H9 (cell line): ENCODE data around the gene HCCS. TPM values are rescaled to one million over a fixed set of nuclear protein-coding genes. Genes with fewer than 3 reads are reported as not detected.

ENCODE experiments used
- DNase-seq: peaks from one replicate; pipeline ENCODE4 v3.0.0-alpha.2; 2017
- H2AFZ ChIP-seq: one replicate; pipeline ENCODE4 v1.6.1; 2013; ENCODE audit warnings: mild to moderate bottlenecking, low read length, control low read depth, moderate library complexity
- H2AK5ac ChIP-seq: 2 replicates; pipeline ENCODE4 v1.6.1; 2013; ENCODE audit warnings: low read length, control low read depth, mixed read lengths; ENCODE audit not compliant: insufficient read length
- H2BK120ac ChIP-seq: one replicate; pipeline ENCODE4 v1.6.1; 2013; ENCODE audit warnings: low read depth, mild to moderate bottlenecking, low read length, control low read depth, inconsistent platforms; ENCODE audit not compliant: poor library complexity, severe bottlenecking
- H2BK12ac ChIP-seq: 2 replicates; pipeline ENCODE4 v1.6.1; 2013; ENCODE audit warnings: low read length, control low read depth, mixed read lengths, low read depth; ENCODE audit not compliant: insufficient read length
- H2BK15ac ChIP-seq: 2 replicates; pipeline ENCODE4 v1.6.1; 2013; ENCODE audit warnings: low read depth, low read length, control low read depth
- H2BK20ac ChIP-seq: one replicate; pipeline ENCODE4 v1.6.1; 2013; ENCODE audit warnings: low read depth, mild to moderate bottlenecking, low read length, control low read depth, inconsistent platforms; ENCODE audit not compliant: poor library complexity, severe bottlenecking
- H2BK5ac ChIP-seq: 2 replicates; pipeline ENCODE4 v1.6.1; 2013; ENCODE audit warnings: low read length, control low read depth, mixed read lengths; ENCODE audit not compliant: insufficient read length
- H3K14ac ChIP-seq: 2 replicates; pipeline ENCODE4 v1.6.1; 2013; ENCODE audit warnings: low read length, control low read depth; ENCODE audit not compliant: insufficient read depth
- H3K18ac ChIP-seq: 2 replicates; pipeline ENCODE4 v1.6.1; 2013; ENCODE audit warnings: low read depth, mild to moderate bottlenecking, mixed read lengths, low read length, control low read depth; ENCODE audit not compliant: insufficient read length
- H3K23ac ChIP-seq: 2 replicates; pipeline ENCODE4 v1.6.1; 2013; ENCODE audit warnings: low read length, control low read depth, mixed read lengths, low read depth; ENCODE audit not compliant: insufficient read length
- H3K23me2 ChIP-seq: 2 replicates; pipeline ENCODE4 v1.6.1; 2013; ENCODE audit warnings: low read depth, mild to moderate bottlenecking, mixed read lengths, low read length, control low read depth; ENCODE audit not compliant: insufficient read length, poor library complexity, severe bottlenecking
- H3K27ac ChIP-seq: 2 replicates; pipeline ENCODE4 v1.5.1; 2013; ENCODE audit warnings: low read length, control low read depth, mixed read lengths, low read depth; ENCODE audit not compliant: insufficient read length
- H3K27me3 ChIP-seq: 2 replicates; pipeline ENCODE4 v1.6.1; 2013; ENCODE audit warnings: low read length, control low read depth, inconsistent platforms; ENCODE audit not compliant: insufficient read depth
- H3K4ac ChIP-seq: 2 replicates; pipeline ENCODE4 v1.6.1; 2013; ENCODE audit warnings: low read depth, mild to moderate bottlenecking, control low read depth, inconsistent platforms, low read length, moderate library complexity
- H3K4me1 ChIP-seq: 2 replicates; pipeline ENCODE4 v1.6.1; 2013; ENCODE audit warnings: low read length, control low read depth, inconsistent platforms; ENCODE audit not compliant: insufficient read depth
- H3K4me2 ChIP-seq: 2 replicates; pipeline ENCODE4 v1.6.1; 2013; ENCODE audit warnings: low read length, control low read depth, mixed read lengths; ENCODE audit not compliant: insufficient read length, insufficient read depth
- H3K56ac ChIP-seq: 2 replicates; pipeline ENCODE4 v1.6.1; 2013; ENCODE audit warnings: low read depth, mild to moderate bottlenecking, mixed read lengths, low read length, control low read depth; ENCODE audit not compliant: insufficient read length
- H3K79me1 ChIP-seq: 2 replicates; pipeline ENCODE4 v1.6.1; 2013; ENCODE audit warnings: low read depth, mild to moderate bottlenecking, moderate library complexity, low read length, control low read depth, inconsistent platforms; ENCODE audit not compliant: insufficient read depth, poor library complexity, severe bottlenecking
- H3K79me2 ChIP-seq: 2 replicates; pipeline ENCODE4 v1.6.1; 2013; ENCODE audit warnings: low read length, control low read depth, inconsistent platforms; ENCODE audit not compliant: insufficient read depth
- H3K9ac ChIP-seq: 2 replicates; pipeline ENCODE4 v1.6.1; 2013; ENCODE audit warnings: low read length, control low read depth, mixed read lengths; ENCODE audit not compliant: insufficient read length; ENCODE audit errors: extremely low read depth
- H3K9me3 ChIP-seq: one replicate; pipeline ENCODE4 v1.6.1; 2013; ENCODE audit warnings: low read depth, low read length, inconsistent platforms; ENCODE audit not compliant: control insufficient read depth
- H3T11ph ChIP-seq: one replicate; pipeline ENCODE4 v1.6.1; 2013; ENCODE audit warnings: mild to moderate bottlenecking, low read length, control low read depth, inconsistent platforms
- H4K20me1 ChIP-seq: one replicate; pipeline ENCODE4 v1.6.1; 2013; ENCODE audit not compliant: control insufficient read depth, insufficient read length, insufficient read depth
- H4K5ac ChIP-seq: 2 replicates; pipeline ENCODE4 v1.6.1; 2013; ENCODE audit warnings: low read depth, mild to moderate bottlenecking, mixed read lengths, low read length, control low read depth; ENCODE audit not compliant: insufficient read length
- H4K8ac ChIP-seq: replicated peaks from 2 replicates; pipeline ENCODE4 v1.6.1; 2013; ENCODE audit warnings: low read length, control low read depth, mixed read lengths, low read depth; ENCODE audit not compliant: insufficient read length
- H4K91ac ChIP-seq: 2 replicates; pipeline ENCODE4 v1.6.1; 2013; ENCODE audit warnings: low read depth, mild to moderate bottlenecking, moderate library complexity, mixed read lengths, low read length, control low read depth; ENCODE audit not compliant: insufficient read length
- H3K27ac Mint-ChIP-seq, 3 experiments: 2 replicates in 2 of 3; 3 replicates in 1 of 3; pipeline ENCODE4 v1.8.0; 2020 to 2021; ENCODE audit warnings: mixed read lengths in 3 of 3, mild to moderate bottlenecking in 1 of 3, moderate library complexity in 1 of 3
- H3K27me3 Mint-ChIP-seq: 2 replicates; pipeline ENCODE4 v1.8.0; 2021; ENCODE audit warnings: low read depth, mild to moderate bottlenecking, moderate library complexity, mixed read lengths
- H3K36me3 Mint-ChIP-seq, 3 experiments: 2 replicates in 2 of 3; 3 replicates in 1 of 3; pipeline ENCODE4 v1.8.0; 2020 to 2021; ENCODE audit warnings: low read depth in 3 of 3, mixed read lengths in 3 of 3; ENCODE audit not compliant: insufficient read depth in 1 of 3
- H3K4me1 Mint-ChIP-seq, 2 experiments: 2 replicates each; pipeline ENCODE4 v1.8.0; 2020; ENCODE audit warnings: mixed read lengths in 2 of 2
- H3K4me3 Mint-ChIP-seq, 2 experiments: 2 replicates in 1 of 2; 3 replicates in 1 of 2; pipeline ENCODE4 v1.8.0; 2020 to 2021; ENCODE audit warnings: mild to moderate bottlenecking in 2 of 2, mixed read lengths in 2 of 2, moderate library complexity in 1 of 2
- H3K9me3 Mint-ChIP-seq, 2 experiments: 2 replicates in 1 of 2; 3 replicates in 1 of 2; pipeline ENCODE4 v1.8.0; 2020; ENCODE audit warnings: mild to moderate bottlenecking in 2 of 2, mixed read lengths in 2 of 2, moderate library complexity in 1 of 2
- CTCF ChIP-seq: fragments of 200-600 bp; sonication (generic); conservative IDR thresholded peaks from 3 replicates; pipeline ENCODE4 v1.8.0; 2021; ENCODE audit warnings: antibody characterized with exemption, mild to moderate bottlenecking
- WGBS: extraction: QIAGEN DNeasy Blood & Tissue Kit; methylation state at CpG from one replicate; pipeline ENCODE4 v1.1.7; 2013; ENCODE audit warnings: missing lambda C conversion rate, low lambda C conversion rate, mixed read lengths; ENCODE audit not compliant: insufficient read length; ENCODE audit errors: extremely low coverage; 5-methylcytosine and 5-hydroxymethylcytosine counted together
- total RNA-seq: library from RNA; stranded (reverse); gene quantifications from 2 replicates; pipeline ENCODE4 v1.2.1, GENCODE V29; 2021

The HCCS gene
- total RNA-seq, 1 experiment from 2014 or later, result 39.2 TPM

GRCh38 chrX:11066812-11067211, 44.3 kb upstream of the HCCS start:
- no peak for DNase-seq
- TF ChIP-seq CTCF, result no peak
- Histone ChIP-seq H2BK5ac (no peak overlapping the region), H3K27me3 (no peaks in the 10 kb centered on the region), H3K23me2 (no peaks in the 10 kb centered on the region), H4K91ac (no peak overlapping the region), H3K18ac (no peak overlapping the region), H2BK120ac (no peak overlapping the region), H2BK15ac (no peak overlapping the region), H4K20me1 (no peaks in the 10 kb centered on the region), H3K14ac (no peak overlapping the region), H3K4ac (no peak overlapping the region), H4K8ac (no peak overlapping the region), H3K9me3 (no peaks in the 10 kb centered on the region), H2BK20ac (no peak overlapping the region), H2AFZ (no peak overlapping the region), H3K4me1 (peaks cover 2% of the 10 kb centered on the region; the same call in 1 of the 2 replicates), H4K5ac (no peak overlapping the region), H3K56ac (no peak overlapping the region), H3K79me2 (no peaks in the 10 kb centered on the region), H2BK12ac (no peak overlapping the region), H3K23ac (no peak overlapping the region), H3K4me2 (no peak overlapping the region), H3K79me1 (no peaks in the 10 kb centered on the region), H3T11ph (no peak overlapping the region), H3K27ac (no peak overlapping the region), H2AK5ac (no peak overlapping the region), H3K9ac (no peak overlapping the region)
- H3K4me3 Mint-ChIP-seq, result no peak overlapping the region
- H3K27me3 Mint-ChIP-seq, result no peaks in the 10 kb centered on the region
- peaks cover 39 to 49% of the 10 kb centered on the region in 2 experiments for H3K9me3 Mint-ChIP-seq
- no peak overlapping the region for H3K27ac Mint-ChIP-seq
- no CpG with 5 or more reads among the region's 2 CpGs for WGBS
- H3K4me1 Mint-ChIP-seq, result peaks cover 10 to 12% of the 10 kb centered on the region in 2 experiments
- no peaks in the 10 kb centered on the region; a peak in 2 of 7 replicates for H3K36me3 Mint-ChIP-seq
